HG02852 (cell line): ENCODE data around the gene NLRP6.
"Not testable (repeated sequence)": the region's sequence is repeated elsewhere in the genome, so short reads cannot be mapped to it uniquely, and the experiment has no call there.

Experiments
- ATAC-seq: cut with Tn5 transposase; IDR thresholded peaks from one replicate; pipeline ENCODE4 v1.9.1; 2021; ENCODE audit warnings: mild to moderate bottlenecking, moderate library complexity; ENCODE audit not compliant: unreplicated experiment

NLRP6 gene

DNA sequence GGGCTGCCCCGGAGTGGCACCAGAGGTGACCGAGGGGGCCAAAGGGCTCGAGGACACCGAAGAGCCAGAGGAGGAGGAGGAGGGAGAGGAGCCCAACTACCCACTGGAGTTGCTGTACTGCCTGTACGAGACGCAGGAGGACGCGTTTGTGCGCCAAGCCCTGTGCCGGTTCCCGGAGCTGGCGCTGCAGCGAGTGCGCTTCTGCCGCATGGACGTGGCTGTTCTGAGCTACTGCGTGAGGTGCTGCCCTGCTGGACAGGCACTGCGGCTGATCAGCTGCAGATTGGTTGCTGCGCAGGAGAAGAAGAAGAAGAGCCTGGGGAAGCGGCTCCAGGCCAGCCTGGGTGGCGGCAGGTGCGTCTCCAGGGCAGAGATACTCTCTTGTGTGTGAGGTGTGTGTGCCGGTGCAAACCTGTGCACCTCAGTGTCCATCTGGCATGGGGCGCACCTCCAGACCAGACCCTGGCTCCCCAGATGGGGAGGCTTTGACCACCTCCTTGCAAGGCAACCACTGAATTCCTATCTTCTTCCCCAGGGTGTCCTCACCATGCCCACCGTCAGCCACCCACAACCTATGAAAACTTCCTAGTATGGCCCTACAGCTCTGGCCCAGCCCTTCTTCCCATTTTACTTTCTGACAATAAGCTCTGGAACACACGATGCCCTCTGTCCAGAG lies 3.4 kb downstream of the NLRP6 start:
- no peak for ATAC-seq

GRCh38 chr11:282171-282570 lies 4.0 kb downstream of the NLRP6 start:
- ATAC-seq: no peak

DNA sequence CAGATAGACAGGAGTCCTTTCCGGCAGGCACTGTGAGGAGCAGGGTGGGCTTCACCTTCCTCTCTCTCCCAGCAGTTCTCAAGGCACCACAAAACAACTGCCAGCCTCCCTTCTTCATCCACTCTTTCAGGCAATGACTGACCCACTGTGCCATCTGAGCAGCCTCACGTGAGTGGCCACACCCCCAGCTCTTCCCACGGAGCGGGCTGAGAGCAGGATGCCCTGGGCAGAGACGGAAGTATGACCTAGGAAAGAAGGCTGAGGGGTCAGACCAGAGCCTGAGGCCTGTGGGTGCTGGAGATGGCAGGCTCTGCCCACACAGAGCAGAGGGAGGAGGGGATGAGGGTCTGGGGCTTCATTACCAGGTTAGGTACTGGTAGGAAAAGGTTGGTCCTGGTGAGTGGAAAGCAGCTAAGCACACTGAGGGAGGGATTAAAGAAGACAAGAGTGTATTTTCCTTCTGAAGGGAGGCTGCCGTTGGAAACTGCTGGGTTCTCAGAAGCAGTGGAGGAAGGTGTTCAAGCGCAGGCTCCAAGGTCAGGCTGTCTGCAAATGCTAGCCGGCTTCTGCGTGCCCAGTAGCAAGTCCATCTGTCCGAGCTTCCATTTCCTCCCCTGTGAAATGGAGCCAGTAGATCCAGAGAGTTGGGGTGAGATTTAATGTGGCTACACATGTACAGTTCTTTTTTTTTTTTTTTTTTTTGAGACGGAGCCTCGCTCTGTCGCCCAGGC lies 4.6 kb downstream of the NLRP6 start:
- ATAC-seq: no peak

DNA sequence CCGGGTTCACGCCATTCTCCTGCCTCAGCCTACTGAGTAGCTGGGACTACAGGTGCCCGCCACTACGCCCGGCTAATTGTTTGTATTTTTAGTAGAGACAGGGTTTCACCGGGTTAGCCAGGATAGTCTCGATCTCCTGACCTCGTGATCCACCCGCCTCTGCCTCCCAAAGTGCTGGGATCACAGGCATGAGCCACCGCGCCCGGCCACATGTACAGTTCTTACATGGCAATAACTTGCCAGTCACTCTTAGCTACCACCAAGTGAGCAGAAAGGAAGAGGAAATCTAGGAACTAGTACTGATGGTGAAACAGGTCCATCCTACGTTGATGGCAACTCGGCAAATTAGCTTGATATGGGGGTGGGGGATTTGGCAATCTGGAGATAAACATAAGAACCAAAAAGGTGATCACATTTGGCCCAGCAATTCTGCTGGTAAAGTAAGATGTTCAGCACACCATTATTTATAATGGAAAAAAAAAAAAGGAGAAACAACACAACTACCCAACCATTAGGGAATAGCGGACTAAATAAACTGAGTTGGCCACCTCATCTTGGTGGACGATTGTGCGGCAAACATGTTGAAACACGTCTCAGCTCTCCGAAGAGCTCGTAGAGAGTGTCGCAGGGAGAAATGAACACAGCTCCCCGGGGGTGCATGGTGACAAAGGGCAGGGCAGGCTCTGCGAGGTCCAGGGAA lies 5.3 kb downstream of the NLRP6 start:
- ATAC-seq: no peak

DNA sequence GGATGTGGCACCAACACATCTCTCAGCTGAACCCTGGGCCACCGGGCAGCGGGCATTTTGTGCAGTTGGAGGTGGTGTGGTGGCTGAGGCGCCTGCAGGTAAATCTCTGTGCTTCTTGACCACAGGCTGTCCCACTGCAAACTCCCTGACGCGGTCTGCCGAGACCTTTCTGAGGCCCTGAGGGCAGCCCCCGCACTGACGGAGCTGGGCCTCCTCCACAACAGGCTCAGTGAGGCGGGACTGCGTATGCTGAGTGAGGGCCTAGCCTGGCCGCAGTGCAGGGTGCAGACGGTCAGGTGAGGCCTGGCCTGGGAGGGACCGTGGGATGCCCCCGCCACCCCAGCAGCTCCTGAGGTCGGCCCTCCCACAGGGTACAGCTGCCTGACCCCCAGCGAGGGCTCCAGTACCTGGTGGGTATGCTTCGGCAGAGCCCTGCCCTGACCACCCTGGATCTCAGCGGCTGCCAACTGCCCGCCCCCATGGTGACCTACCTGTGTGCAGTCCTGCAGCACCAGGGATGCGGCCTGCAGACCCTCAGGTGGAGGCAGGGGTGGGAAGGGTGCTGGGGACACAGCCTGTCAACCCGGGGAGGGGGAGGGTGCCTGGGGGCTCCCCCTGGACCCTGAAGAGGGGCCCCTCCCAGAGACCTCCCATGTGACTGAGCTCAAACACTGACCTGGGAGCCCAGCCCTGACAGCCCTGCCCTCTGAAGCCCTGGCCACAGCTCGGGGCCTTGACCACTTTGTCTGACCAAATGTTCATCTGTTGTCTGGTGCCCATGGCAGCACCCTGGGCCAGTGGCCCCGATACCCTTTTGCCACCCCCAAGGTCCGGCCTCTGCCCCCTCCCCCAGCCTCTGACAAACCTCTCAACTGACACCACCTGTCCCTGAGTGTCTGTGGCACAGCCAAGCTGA lies 6.2 kb downstream of the NLRP6 start:
- ATAC-seq: no peak

GRCh38 chr11:285021-285893 lies 7.0 kb downstream of the NLRP6 start:
- ATAC-seq: no peak

GRCh38 chr11:285894-286220 lies 7.7 kb downstream of the NLRP6 start:
- ATAC-seq: no peak

DNA sequence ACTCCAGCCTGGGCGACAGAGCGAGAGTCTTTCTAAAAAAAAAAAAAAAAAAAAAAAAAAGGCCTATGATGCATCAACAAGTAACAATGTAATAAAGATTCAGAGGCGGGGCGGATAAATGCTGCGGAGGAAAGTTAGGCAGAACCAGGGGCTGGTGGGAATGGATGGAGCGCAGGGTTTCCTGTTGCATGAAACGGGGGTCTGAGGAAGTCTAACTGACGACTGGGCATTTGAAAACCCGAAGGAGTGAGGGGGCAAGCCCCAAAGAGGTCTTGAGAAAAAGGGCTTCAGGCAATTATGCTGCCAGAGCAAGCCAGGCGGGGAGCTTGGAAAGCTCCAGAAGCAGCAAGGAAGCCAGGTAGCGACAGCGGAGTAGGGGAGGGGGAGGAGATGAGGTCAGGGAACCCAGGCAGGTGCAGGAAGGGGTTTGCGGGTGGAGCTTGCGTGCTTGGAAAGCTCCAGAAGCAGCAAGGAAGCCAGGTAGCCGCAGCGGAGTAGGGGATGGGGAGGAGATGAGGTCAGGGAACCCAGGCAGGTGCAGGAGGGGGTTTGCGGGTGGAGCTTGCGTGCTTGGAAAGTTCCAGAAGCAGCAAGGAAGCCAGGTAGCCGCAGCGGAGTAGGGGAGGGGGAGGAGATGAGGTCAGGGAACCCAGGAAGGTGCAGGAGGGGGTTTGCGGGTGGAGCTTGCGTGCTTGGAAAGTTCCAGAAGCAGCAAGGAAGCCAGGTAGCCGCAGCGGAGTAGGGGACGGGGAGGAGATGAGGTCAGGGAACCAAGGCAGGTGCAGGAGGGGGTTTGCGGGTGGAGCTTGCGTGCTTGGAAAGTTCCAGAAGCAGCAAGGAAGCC lies 9.0 kb downstream of the NLRP6 start:
- not testable (repeated sequence) for ATAC-seq

DNA sequence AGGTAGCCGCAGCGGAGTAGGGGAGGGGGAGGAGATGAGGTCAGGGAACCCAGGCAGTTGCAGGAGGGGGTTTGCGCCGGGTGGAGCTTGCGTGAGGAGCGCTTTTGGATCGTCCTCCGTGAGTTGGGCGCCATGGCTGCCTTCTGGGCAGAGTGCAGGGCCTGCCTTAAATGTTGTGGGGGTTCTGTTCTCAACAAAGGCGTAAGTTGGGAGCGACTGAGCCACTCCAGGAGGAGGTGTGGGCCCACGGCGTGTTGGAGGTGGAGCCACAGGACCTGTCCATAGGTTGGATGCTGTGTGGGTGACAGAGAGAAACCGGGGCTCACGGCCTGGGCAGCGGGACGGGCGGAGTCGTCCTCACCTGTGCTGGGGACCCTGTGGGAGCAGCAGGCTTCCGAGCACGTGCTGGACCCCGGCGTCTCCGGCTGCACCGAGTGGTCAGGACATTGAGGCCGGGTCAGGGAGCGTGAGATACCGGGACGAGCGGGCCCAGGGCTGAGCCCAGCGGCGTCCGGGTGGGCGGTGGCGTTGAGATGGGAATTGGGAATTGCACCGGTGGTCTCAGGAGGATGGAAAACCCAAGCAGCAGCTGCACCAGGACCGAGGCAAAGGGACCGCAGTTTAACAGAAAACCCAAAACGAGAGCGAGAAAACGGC lies 9.7 kb downstream of the NLRP6 start:
- no peak for ATAC-seq

DNA sequence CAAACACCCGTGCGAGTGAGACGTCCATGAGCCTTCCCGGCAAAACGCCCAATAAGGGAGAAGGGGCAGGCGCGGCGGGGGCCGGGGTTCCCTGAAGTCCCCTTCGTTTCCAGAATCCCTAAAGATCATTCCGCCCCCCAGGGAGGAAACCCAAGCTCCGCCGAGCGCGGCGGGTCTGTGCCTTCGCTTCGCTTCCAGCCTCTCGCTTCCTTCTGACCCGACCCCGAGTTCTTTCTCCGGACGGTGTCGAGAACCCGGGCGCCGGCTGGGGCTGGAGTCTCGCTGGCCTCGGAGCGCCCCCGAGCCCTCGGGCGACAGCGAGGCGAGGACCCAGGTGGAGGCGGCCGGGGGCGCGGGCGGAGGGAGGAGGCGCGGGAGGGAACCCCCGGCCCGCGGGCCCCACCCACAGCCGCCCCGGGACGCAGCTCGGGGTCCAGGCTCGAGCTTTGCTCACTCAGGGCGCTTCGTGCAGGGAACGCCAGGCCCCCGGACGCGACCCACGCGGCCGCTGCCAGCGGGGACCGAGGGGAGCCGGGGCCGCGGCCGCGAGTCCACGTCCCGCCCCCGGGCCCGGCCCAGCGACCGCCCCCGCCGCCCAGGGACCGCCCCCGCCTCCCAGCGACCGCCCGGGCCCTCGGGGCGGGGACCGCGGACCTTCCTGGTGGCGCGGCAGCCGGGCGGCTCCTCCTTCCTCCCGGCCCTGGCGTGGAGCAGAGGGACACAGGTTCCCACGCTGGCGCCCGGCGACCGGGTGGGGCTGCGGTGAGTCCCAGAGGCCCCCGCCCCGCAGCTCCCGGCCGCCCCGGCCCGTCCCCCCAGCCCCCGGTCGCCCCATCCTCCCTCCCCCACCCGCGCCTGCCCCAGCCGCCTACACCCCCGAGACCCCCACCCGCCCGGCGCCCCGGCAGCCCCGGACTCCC lies 10.5 kb downstream of the NLRP6 start, which contains the start of gene PGGHG:
TSS of gene PGGHG (plus strand) at position 649 of the 920 bp plus-strand sequence. CDS start 691 bp downstream, outside the sequence.
- peak; percentile 54 for ATAC-seq

DNA sequence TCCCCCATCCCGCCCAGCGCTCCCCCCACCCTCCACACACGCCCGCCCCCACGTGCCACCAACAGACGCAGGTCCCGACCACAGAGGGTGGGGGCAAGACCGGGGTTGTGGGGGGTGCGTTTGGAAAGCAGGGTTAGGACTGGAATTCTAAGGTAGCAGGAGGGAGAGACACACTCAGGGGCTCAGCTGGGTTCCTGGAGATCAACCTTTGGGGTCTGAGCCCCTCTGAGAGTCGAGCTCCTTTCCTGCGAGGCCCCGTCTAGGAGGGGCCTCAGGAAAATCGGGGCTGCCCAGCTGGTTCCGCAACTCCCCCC lies 11.1 kb downstream of the NLRP6 start:
- ATAC-seq: no peak

DNA sequence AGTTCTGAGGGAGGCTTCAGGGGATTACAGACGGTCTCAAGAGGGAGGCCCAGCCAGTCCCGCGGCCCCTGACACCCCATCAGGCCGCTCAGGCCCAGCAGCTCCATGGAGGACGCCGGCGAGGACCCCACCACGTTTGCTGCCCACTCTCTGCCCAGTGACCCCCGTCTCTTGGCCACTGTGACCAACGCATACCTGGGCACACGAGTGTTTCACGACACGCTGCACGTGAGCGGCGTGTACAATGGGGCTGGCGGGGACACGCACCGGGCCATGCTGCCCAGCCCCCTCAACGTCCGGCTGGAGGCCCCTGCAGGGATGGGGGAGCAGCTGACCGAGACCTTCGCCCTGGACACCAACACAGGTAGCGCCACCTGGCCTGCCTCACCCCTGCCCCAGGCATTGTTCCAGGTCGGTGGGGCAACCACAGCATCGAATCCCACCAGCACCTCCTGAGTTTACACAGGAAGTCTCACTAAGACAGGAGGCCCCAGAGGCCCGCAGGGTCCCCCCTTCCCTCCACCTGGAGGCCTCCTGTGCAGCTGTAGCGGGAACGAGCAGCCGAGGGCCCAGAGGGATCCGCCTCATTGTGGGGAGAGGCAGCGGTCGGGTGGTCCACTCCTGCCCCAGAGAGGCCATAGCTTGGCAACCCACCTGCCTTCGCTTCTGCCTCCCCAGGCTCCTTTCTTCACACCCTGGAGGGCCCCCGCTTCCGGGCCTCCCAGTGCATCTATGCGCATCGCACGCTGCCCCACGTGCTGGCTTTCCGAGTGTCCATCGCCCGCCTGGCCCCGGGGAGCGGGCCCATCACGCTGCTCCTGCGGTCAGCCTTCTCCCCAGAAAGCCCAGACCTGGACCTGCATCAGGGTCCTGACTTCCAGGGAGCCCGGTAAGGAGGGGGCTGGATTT lies 11.8 kb downstream of the NLRP6 start:
- ATAC-seq: no peak

DNA sequence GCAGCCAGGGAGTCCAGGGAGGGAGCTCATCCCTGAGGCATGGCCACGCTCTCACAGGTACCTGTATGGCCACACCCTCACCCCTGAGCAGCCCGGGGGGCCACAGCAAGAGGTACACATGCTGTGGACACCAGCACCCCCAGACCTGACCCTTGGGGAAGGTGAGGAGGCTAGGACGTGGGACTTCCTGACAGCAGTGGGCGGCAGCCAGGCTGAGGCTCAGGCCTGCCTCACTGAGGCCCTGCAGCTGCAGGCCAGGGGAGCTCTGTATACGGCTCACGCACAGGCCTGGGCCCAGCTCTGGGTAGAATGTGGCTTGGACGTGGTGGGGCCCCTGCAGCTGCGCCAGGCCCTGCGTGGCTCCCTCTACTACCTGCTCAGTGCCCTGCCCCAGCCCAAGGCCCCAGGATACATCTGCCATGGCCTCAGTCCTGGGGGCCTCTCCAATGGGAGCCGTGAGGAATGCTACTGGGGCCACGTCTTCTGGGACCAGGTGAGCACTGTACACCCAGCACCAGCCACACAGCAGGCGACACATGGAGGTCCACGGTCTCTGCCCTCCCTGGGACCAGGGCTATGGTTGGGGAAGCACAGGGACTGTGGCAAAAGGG lies 12.5 kb downstream of the NLRP6 start:
- ATAC-seq: no peak

DNA sequence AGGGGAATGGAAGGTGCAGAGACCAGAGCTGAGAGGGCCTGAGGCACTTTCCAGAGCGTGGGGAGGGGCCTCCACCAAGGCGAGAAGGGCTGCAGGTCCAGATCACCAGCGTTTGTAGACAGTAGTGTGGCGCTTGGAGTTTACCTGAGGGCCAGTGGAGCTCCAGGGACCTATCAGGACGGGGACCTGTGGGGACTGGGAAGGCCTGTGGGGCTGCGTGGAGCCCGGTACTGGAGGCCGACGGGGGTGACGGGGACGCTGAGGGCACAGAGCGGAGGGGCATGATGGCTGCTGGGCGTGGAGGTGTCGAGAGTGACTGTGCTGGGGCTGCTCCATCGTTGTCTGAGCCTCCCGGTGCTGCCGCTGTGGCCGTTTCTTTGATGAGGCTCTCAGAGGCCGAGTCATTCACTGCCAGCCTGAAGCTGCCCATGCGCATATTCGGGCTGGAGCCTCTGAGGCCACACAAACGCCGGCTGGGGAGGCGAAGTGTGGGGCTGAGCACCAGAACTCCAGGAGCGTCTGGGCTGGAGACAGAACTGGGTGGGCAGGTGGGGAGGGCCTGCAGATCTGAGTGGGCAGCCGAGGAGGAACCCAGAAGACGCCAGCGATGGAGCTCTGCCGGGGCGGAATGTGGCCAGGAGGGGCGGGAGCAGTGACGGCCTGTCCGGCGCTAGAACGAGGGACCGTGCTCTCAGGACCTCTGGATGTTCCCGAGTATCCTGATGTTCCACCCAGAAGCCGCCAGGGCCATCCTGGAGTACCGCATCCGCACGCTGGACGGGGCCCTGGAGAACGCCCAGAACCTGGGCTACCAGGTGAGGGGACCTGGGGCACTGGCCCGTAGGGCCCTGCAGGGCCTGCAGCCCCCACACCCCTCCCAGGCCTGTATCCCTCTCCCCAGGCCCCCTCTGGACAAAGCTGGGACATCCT lies 13.3 kb downstream of the NLRP6 start:
- ATAC-seq: no peak
